Measurements from ENCODE around the gene DTNA. TPM values are rescaled to one million over a fixed set of nuclear protein-coding genes. Genes with fewer than 3 reads are reported as not detected.

Gene DTNA
- polyA plus RNA-seq, 1 experiment, result 16.4 TPM

- H3K27me3 ChIP-seq (ENCODE audit: control insufficient read depth, insufficient read depth, low read length), result no peaks in the 10 kb centered on the region
- DNase-seq (ENCODE audit: low read depth, low spot score), result no peak
- ChIA-PET POLR2A (no interaction called here), CTCF (interaction anchor here (1.3 kb wide), 1 partner anchor 96 kb away, joined by 6 read pairs; no protein-coding TSS in a partner anchor)
- H3K27ac ChIP-seq (ENCODE audit: low read depth, low read length), result no peak overlapping the region
- H3K4me3 ChIP-seq (ENCODE audit: low read depth, low read length), result no peak overlapping the region
- H3K9me3 ChIP-seq (ENCODE audit: control insufficient read depth, insufficient read depth, low read length), result no peaks in the 10 kb centered on the region
- no peak for TF ChIP-seq CTCF (IDR thresholded peaks at IDR 0.05; ENCODE audit: low read depth, low read length)
Observed at GRCh38 chr18:34757666-34758065, 47.6 kb downstream of the DTNA start.

GRCh38 chr18:34758378-34758948 lies 48.4 kb downstream of the DTNA start:
- no peaks in the 10 kb centered on the region for H3K9me3 ChIP-seq (ENCODE audit: control insufficient read depth, insufficient read depth, low read length)
- H3K4me3 ChIP-seq (ENCODE audit: low read depth, low read length), result no peak overlapping the region
- ChIA-PET CTCF (interaction anchor here (1.3 kb wide), 1 partner anchor 97 kb away, joined by 6 read pairs; no protein-coding TSS in a partner anchor), POLR2A (no interaction called here)
- no peak for DNase-seq (ENCODE audit: low read depth, low spot score)
- no peak for TF ChIP-seq CTCF (IDR thresholded peaks at IDR 0.05; ENCODE audit: low read depth, low read length)
- no peaks in the 10 kb centered on the region for H3K27me3 ChIP-seq (ENCODE audit: control insufficient read depth, insufficient read depth, low read length)
- H3K27ac ChIP-seq (ENCODE audit: low read depth, low read length), result no peak overlapping the region

GRCh38 chr18:34760444-34760843 lies 50.3 kb downstream of the DTNA start:
- no peak overlapping the region for H3K4me3 ChIP-seq (ENCODE audit: low read depth, low read length)
- no peak overlapping the region for H3K27ac ChIP-seq (ENCODE audit: low read depth, low read length)
- no peak for TF ChIP-seq CTCF (IDR thresholded peaks at IDR 0.05; ENCODE audit: low read depth, low read length)
- ChIA-PET CTCF (interaction anchor here (1.1 kb wide), 1 partner anchor 99 kb away, joined by 3 read pairs; no protein-coding TSS in a partner anchor), POLR2A (no interaction called here)
- no peaks in the 10 kb centered on the region for H3K27me3 ChIP-seq (ENCODE audit: control insufficient read depth, insufficient read depth, low read length)
- no peaks in the 10 kb centered on the region for H3K9me3 ChIP-seq (ENCODE audit: control insufficient read depth, insufficient read depth, low read length)
- DNase-seq (ENCODE audit: low read depth, low spot score), result no peak

- POLR2A ChIA-PET, result no interaction called here
- H3K27me3 ChIP-seq (ENCODE audit: control insufficient read depth, insufficient read depth, low read length), result no peaks in the 10 kb centered on the region
- DNase-seq (ENCODE audit: low read depth, low spot score), result no peak
- peak; percentile 9; the same call in 1 of the 2 replicates for TF ChIP-seq CTCF (IDR thresholded peaks at IDR 0.05; ENCODE audit: low read depth, low read length)
- CTCF ChIA-PET, result interaction anchor here (1.0 to 3.0 kb wide), 2 partner anchors 23 to 103 kb away, joined by 4 to 21 read pairs; no protein-coding TSS in a partner anchor
- H3K4me3 ChIP-seq (ENCODE audit: low read depth, low read length), result no peak overlapping the region
- no peak overlapping the region for H3K27ac ChIP-seq (ENCODE audit: low read depth, low read length)
- no peaks in the 10 kb centered on the region for H3K9me3 ChIP-seq (ENCODE audit: control insufficient read depth, insufficient read depth, low read length)
Observed at GRCh38 chr18:34764451-34764850, 54.4 kb downstream of the DTNA start.

GRCh38 chr18:34767601-34768027 lies 57.5 kb downstream of the DTNA start:
- POLR2A ChIA-PET, result no interaction called here
- peak overlapping the region; percentile 79 for H3K27ac ChIP-seq (ENCODE audit: low read depth, low read length)
- H3K9me3 ChIP-seq (ENCODE audit: control insufficient read depth, insufficient read depth, low read length), result no peaks in the 10 kb centered on the region
- CTCF ChIA-PET, result interaction anchor here (2.9 kb wide), 1 partner anchor 106 kb away, joined by 16 read pairs; no protein-coding TSS in a partner anchor
- peak; percentile 77 for DNase-seq (ENCODE audit: low read depth, low spot score)
- no peak for TF ChIP-seq CTCF (IDR thresholded peaks at IDR 0.05; ENCODE audit: low read depth, low read length)
- no peak overlapping the region for H3K4me3 ChIP-seq (ENCODE audit: low read depth, low read length)
- H3K27me3 ChIP-seq (ENCODE audit: control insufficient read depth, insufficient read depth, low read length), result no peaks in the 10 kb centered on the region
